ENCODE data around the gene TPD52L2. TPM values are rescaled to one million over a fixed set of nuclear protein-coding genes. Genes with fewer than 3 reads are reported as not detected.
"Not testable (repeated sequence)": the region's sequence is repeated elsewhere in the genome, so short reads cannot be mapped to it uniquely, and the experiment has no call there.

TPD52L2 gene
- total and polyA plus RNA-seq, 3 donors from 2014 or later, result 89.9 to 132 (median 100) TPM

DNA sequence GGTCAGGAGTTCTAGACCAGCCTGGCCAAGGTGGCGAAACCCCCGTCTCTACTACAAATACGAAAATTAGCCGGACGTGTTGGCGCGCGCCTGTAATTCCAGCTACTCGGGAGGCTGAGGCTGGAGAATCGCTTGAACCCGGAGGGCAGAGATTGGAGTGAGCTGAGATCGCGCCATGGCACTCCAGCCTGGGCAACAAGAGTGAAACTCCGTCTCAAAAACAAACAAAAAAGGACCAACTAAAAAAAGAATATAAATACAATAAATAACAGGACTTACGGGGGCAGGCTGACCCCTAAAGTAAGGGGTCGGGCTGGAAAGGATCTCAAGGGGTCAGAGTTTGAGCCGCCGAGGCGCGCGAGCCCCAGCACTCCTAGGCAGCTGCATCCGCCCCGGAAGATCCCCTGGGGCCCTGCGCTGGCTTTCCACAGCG is 509 bp upstream of the TPD52L2 start:
- intact Hi-C loops (cut with DNase I; ENCODE audit: low total_unique reads), result no loop called here
- Histone ChIP-seq H3K27ac (peak overlapping the region; percentile 87 to 95), H3K4me3 (peak overlapping the region; percentile 93 to 97), H3K36me3 (ENCODE audit: low read depth, missing control alignments) (no peaks in the 10 kb centered on the region), H3K4me1 (peaks cover 13% of the 10 kb centered on the region), H3K27me3 (no peaks in the 10 kb centered on the region), H3K9me3 (no peaks in the 10 kb centered on the region)
- TF ChIP-seq POLR2A (IDR thresholded peaks at IDR 0.05), result peak; percentile 10
- TF ChIP-seq, protein P1, sequence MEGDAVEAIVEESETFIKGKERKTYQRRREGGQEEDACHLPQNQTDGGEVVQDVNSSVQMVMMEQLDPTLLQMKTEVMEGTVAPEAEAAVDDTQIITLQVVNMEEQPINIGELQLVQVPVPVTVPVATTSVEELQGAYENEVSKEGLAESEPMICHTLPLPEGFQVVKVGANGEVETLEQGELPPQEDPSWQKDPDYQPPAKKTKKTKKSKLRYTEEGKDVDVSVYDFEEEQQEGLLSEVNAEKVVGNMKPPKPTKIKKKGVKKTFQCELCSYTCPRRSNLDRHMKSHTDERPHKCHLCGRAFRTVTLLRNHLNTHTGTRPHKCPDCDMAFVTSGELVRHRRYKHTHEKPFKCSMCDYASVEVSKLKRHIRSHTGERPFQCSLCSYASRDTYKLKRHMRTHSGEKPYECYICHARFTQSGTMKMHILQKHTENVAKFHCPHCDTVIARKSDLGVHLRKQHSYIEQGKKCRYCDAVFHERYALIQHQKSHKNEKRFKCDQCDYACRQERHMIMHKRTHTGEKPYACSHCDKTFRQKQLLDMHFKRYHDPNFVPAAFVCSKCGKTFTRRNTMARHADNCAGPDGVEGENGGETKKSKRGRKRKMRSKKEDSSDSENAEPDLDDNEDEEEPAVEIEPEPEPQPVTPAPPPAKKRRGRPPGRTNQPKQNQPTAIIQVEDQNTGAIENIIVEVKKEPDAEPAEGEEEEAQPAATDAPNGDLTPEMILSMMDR (IDR thresholded peaks at IDR 0.05), result peak in 1 of 3 experiments; percentile 22
- 0 to 1% methylated on average over 24 to 25 of the region's 25 CpGs for WGBS, 2 donors
- no peak for DNase-seq

DNA sequence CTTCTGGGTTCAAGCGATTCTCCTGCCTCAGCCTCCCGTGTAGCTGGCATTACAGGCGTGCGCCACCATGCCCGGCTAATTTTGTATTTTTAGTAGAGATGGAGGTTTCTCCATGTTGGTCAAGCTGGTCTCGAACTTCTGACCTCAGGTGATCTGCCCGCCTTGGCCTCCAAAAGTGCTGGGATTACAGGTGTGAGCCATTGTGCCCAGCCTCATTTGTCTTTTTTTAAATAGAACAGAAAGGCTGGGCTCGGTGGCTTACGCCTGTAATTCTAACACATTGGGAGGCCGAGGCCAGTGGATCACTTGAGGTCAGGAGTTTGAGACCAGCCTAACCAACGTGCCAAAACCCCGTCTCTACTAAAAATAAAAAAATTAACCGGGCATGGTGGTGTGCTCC is 2.0 kb downstream of the TPD52L2 start:
- H3K4me3 ChIP-seq; H3K9me3 ChIP-seq; intact Hi-C loops (cut with DNase I; ENCODE audit: low total_unique reads); H3K36me3 ChIP-seq (ENCODE audit: low read depth, missing control alignments); H3K27ac ChIP-seq; H3K27me3 ChIP-seq; DNase-seq: not testable (repeated sequence)
- H3K4me1 ChIP-seq, result peaks cover 11% of the 10 kb centered on the region
- WGBS, 2 donors, result 86 to 90% methylated on average over 13 of the region's 13 CpGs

GRCh38 chr20:63868264-63868663 is 3.2 kb downstream of the TPD52L2 start:
- intact Hi-C loops (cut with DNase I; ENCODE audit: low total_unique reads), result no loop called here

DNA sequence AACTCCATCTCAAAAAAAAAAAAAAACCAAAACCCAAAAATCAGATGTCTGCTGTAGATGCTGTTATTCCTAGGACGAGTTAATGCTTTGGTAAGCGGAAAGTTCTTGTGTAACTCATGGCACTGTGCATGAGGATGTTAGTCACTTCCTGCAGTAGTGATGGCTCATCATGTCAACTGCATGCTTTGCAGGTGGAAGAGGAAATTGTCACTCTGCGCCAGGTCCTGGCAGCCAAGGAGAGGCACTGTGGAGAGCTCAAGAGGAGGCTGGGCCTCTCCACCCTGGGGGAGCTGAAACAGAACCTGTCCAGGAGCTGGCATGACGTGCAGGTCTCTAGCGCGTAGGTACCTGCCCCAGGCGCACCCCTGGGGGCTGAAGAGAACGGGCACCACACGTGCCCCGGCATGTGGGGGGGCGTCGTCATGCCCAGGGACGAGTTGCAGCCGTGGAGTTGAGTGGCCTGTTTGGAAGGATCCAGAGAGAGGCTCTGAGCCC is 8.5 kb downstream of the TPD52L2 start:
- intact Hi-C loops (cut with DNase I; ENCODE audit: low total_unique reads), result no loop called here
- Histone ChIP-seq H3K9me3 (no peaks in the 10 kb centered on the region), H3K27me3 (no peaks in the 10 kb centered on the region), H3K27ac (peak overlapping the region in 1 of 2 donors; percentile 41), H3K36me3 (ENCODE audit: low read depth, missing control alignments) (no peaks in the 10 kb centered on the region), H3K4me3 (no peak overlapping the region), H3K4me1 (no peaks in the 10 kb centered on the region)
- DNase-seq, result no peak
- TF ChIP-seq POLR2A (IDR thresholded peaks at IDR 0.05), result no peak
- TF ChIP-seq, protein P1 (IDR thresholded peaks at IDR 0.05), result no peak
- WGBS, 2 donors, result 79 to 87% methylated on average over 12 to 14 of the region's 14 CpGs

More at GRCh38 chr20:63868264-63868663, 3.2 kb downstream of the TPD52L2 start:
- H3K4me3 ChIP-seq, result no peak overlapping the region
- H3K9me3 ChIP-seq, result no peaks in the 10 kb centered on the region
- no peaks in the 10 kb centered on the region for H3K27me3 ChIP-seq
- H3K27ac ChIP-seq, result no peak overlapping the region
- H3K4me1 ChIP-seq, result peaks cover 11% of the 10 kb centered on the region
- DNase-seq, result no peak
- WGBS, 2 donors, result 87 to 88% methylated on average over 5 of the region's 5 CpGs
- H3K36me3 ChIP-seq (ENCODE audit: low read depth, missing control alignments), result no peaks in the 10 kb centered on the region
- TF ChIP-seq, protein P1 (IDR thresholded peaks at IDR 0.05), result no peak
- no peak for TF ChIP-seq POLR2A (IDR thresholded peaks at IDR 0.05)

DNA sequence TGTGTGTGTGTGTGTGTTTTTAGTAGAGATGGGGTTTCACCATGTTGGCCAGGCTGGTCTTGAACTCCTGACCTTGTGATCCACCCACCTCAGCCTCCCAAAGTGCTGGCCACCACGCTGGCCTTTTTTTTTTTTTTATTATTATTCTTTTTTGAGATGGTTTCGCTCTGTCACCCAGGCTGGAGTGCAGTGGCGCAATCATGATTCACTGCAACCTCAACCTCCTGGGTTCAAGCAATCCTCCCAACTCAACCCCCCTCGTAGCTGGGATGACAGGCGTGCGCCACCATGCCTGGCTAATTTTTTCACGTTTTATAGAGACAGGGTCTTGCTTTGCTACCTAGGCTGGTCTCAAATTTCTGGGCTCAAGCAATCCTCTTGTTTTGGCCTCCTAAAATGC is 9.2 kb downstream of the TPD52L2 start:
- DNase-seq; intact Hi-C loops (cut with DNase I; ENCODE audit: low total_unique reads); H3K4me1 ChIP-seq; H3K9me3 ChIP-seq; H3K27me3 ChIP-seq; H3K4me3 ChIP-seq; H3K36me3 ChIP-seq (ENCODE audit: low read depth, missing control alignments); H3K27ac ChIP-seq: not testable (repeated sequence)
- 89 to 90% methylated on average over 7 of the region's 7 CpGs for WGBS, 2 donors

- Histone ChIP-seq H3K9me3 (no peaks in the 10 kb centered on the region), H3K4me1 (no peaks in the 10 kb centered on the region), H3K27me3 (no peaks in the 10 kb centered on the region), H3K27ac (no peak overlapping the region), H3K36me3 (ENCODE audit: low read depth, missing control alignments) (no peaks in the 10 kb centered on the region), H3K4me3 (no peak overlapping the region)
- no peak for DNase-seq
- intact Hi-C loops (cut with DNase I; ENCODE audit: low total_unique reads), result no loop called here
- TF ChIP-seq POLR2A (IDR thresholded peaks at IDR 0.05), result no peak
- TF ChIP-seq, protein P1 (IDR thresholded peaks at IDR 0.05), result no peak
- 88 to 91% methylated on average over 16 to 19 of the region's 19 CpGs for WGBS, 2 donors
These were observed 11.5 kb downstream of the TPD52L2 start for GRCh38 chr20:63876489-63877036.

Data from testis (tissue), 3 donors.